HCT116 (cell line): ENCODE data around the gene CSTPP1. TPM values are rescaled to one million over a fixed set of nuclear protein-coding genes. Genes with fewer than 3 reads are reported as not detected.

Experiments used
- ATAC-seq: fragments of 200-7000 bp; cut with Tn5 transposase; 2 replicates; pipeline ENCODE4 v1.9.1; 2020; ENCODE audit warnings: mild to moderate bottlenecking, moderate library complexity
- BruUV-seq: library from RNA; stranded (reverse); fragments of 400-500 nt; replicated peaks from 2 replicates; lab custom pipeline; 2021; lab: Mats Ljungman, UMichigan
- CTCF ChIA-PET: fragments of 300-600 bp; sonication (Branson Sonifier 250); formaldehyde crosslinking; loops from one replicate; lab custom pipeline; 2021; ENCODE audit warnings: antibody characterized with exemption; lab: Charles Lee
- POLR2A ChIA-PET: fragments of 300-600, 350-600 bp; sonication (Branson Sonifier 250); formaldehyde crosslinking; loops from one replicate; lab custom pipeline; 2021; ENCODE audit warnings: antibody characterized with exemption; lab: Charles Lee
- RAD21 ChIA-PET, 2 experiments: fragments of 300-600 bp; sonication (Branson Sonifier 250); formaldehyde crosslinking; loops; one replicate each; lab custom pipeline; 2023; ENCODE audit warnings: low total read pairs in 2 of 2; ENCODE audit not compliant: uncharacterized antibody in 2 of 2, unreplicated experiment in 2 of 2, low non-redundant PET in 1 of 2; lab: Charles Lee
- DNase-seq: peaks from one replicate; pipeline ENCODE4 v3.0.0-alpha.2; 2010; ENCODE audit warnings: low read depth, low spot score
- H2AFZ ChIP-seq: fragments of 200-600 bp; shearing (Covaris generic), sonication (generic); 2 replicates; pipeline ENCODE4 v1.6.1; 2017; ENCODE audit warnings: low read depth, mixed run types, mixed read lengths, antibody characterized with exemption, low read length; ENCODE audit not compliant: poor library complexity, severe bottlenecking
- H3K27ac ChIP-seq: 2 replicates; pipeline ENCODE4 v1.5.1; 2012; ENCODE audit warnings: low read depth, low read length
- H3K27me3 ChIP-seq: fragments of 200-600 bp; sonication (generic); 2 replicates; pipeline ENCODE4 v1.6.1; 2016; ENCODE audit warnings: mixed run types, low read length, mixed read lengths; ENCODE audit not compliant: insufficient read depth
- H3K36me3 ChIP-seq, 2 experiments: fragments of 200-500 bp in 1 of 2; fragments of 200-600 bp in 1 of 2; sonication (Bioruptor generic) in 1 of 2; sonication (generic) in 1 of 2; 2 replicates each; pipeline versions ENCODE4 v1.5.1 to v1.6.1; 2014 to 2016; ENCODE audit warnings: low read length in 2 of 2, inconsistent platforms in 1 of 2, mixed read lengths in 1 of 2, mixed run types in 1 of 2; ENCODE audit not compliant: insufficient read depth in 2 of 2, control insufficient read depth in 1 of 2
- H3K4me1 ChIP-seq, 2 experiments: fragments of 200-600 bp in 1 of 2; sonication (generic) in 1 of 2; 2 replicates each; pipeline versions ENCODE4 v1.5.1 to v1.6.1; 2012 to 2017; ENCODE audit warnings: low read length in 2 of 2, inconsistent platforms in 1 of 2, mild to moderate bottlenecking in 1 of 2, mixed read lengths in 1 of 2, mixed run types in 1 of 2, moderate library complexity in 1 of 2; ENCODE audit not compliant: insufficient read depth in 2 of 2, control insufficient read depth in 1 of 2
- H3K4me2 ChIP-seq: fragments of 200-600 bp; sonication (generic); 2 replicates; pipeline ENCODE4 v1.6.1; 2017; ENCODE audit warnings: mixed run types, low read length, mixed read lengths
- H3K4me3 ChIP-seq, 2 experiments: fragments of 200-600 bp in 1 of 2; sonication (generic) in 1 of 2; replicated peaks in 1 of 2; 2 replicates each; pipeline ENCODE4 v1.5.1; 2011 to 2016; ENCODE audit warnings: low read length in 2 of 2, control low read depth in 1 of 2, low read depth in 1 of 2, mild to moderate bottlenecking in 1 of 2, mixed read lengths in 1 of 2, mixed run types in 1 of 2
- H3K79me2 ChIP-seq: fragments of 200-600 bp; sonication (generic); 2 replicates; pipeline ENCODE4 v1.6.1; 2017; ENCODE audit warnings: mild to moderate bottlenecking, mixed run types, low read length, moderate library complexity, mixed read lengths; ENCODE audit not compliant: insufficient read depth
- H3K9ac ChIP-seq: fragments of 200-600 bp; sonication (generic); 2 replicates; pipeline ENCODE4 v1.6.1; 2016; ENCODE audit warnings: low read length, mixed read lengths
- H3K9me2 ChIP-seq: fragments of 200-600 bp; sonication (generic), shearing (Covaris generic); 2 replicates; pipeline ENCODE4 v1.6.1; 2017; ENCODE audit warnings: mixed run types, mild to moderate bottlenecking, moderate library complexity; ENCODE audit not compliant: insufficient read depth
- H3K9me3 ChIP-seq, 2 experiments: fragments of 200-500 bp in 1 of 2; fragments of 200-600 bp in 1 of 2; sonication (Bioruptor generic) in 1 of 2; sonication (generic) in 1 of 2; 2 replicates each; pipeline ENCODE4 v1.6.1; 2014 to 2017; ENCODE audit warnings: low read length in 2 of 2, mixed read lengths in 2 of 2, inconsistent platforms in 1 of 2, low read depth in 1 of 2, mild to moderate bottlenecking in 1 of 2, mixed run types in 1 of 2, moderate library complexity in 1 of 2; ENCODE audit not compliant: control insufficient read depth in 1 of 2, insufficient read depth in 1 of 2
- H4K20me1 ChIP-seq: fragments of 200-600 bp; sonication (generic), shearing (Covaris generic); 2 replicates; pipeline ENCODE4 v1.6.1; 2017; ENCODE audit warnings: mixed run types, mild to moderate bottlenecking, moderate library complexity; ENCODE audit not compliant: insufficient read depth
- CEBPB ChIP-seq: IDR thresholded peaks from 2 replicates; pipeline ENCODE4 v1.6.1; 2012; ENCODE audit warnings: low read depth
- ELF1 ChIP-seq: IDR thresholded peaks from 2 replicates; pipeline ENCODE4 v1.6.1; 2012; ENCODE audit warnings: low read depth, borderline replicate concordance
- EZH2phosphoT487 ChIP-seq: fragments of 200-600 bp; IDR thresholded peaks from 2 replicates; pipeline ENCODE4 v1.6.1; 2018; ENCODE audit warnings: antibody characterized with exemption, borderline replicate concordance
- POLR2A ChIP-seq: IDR thresholded peaks from 2 replicates; pipeline ENCODE4 v1.7.0; 2011; ENCODE audit warnings: borderline replicate concordance; ENCODE audit not compliant: insufficient read depth, insufficient read length; ENCODE audit errors: extremely low read depth
- POLR2AphosphoS5 ChIP-seq: IDR thresholded peaks from 2 replicates; pipeline ENCODE4 v1.6.1; 2011; ENCODE audit warnings: mild to moderate bottlenecking, low read depth, low read length, moderate library complexity
- SIN3A ChIP-seq: IDR thresholded peaks from 2 replicates; pipeline ENCODE4 v1.6.1; 2012; ENCODE audit warnings: low read depth
- SP1 ChIP-seq: IDR thresholded peaks from 2 replicates; pipeline ENCODE4 v1.6.1; 2012; ENCODE audit warnings: low read depth
- intact Hi-C: fragments of 100-400 bp; cut with micrococcal nuclease; formaldehyde crosslinking; loops from 2 replicates; pipeline ENCODE4 v1.10.0; 2022
- total RNA-seq: library from RNA; stranded (reverse); gene quantifications from one replicate; pipeline ENCODE4 v1.2.1, GENCODE V29; 2021; ENCODE audit not compliant: unreplicated experiment
- TF ChIP-seq, protein P1 (sequence below): IDR thresholded peaks from 2 replicates; pipeline ENCODE4 v1.6.1; 2012
- TF ChIP-seq, protein P2 (sequence below): IDR thresholded peaks from 2 replicates; pipeline ENCODE4 v1.6.1; 2012; ENCODE audit warnings: low read depth
- TF ChIP-seq, protein P3 (sequence below), 3 experiments: fragments of 200-600 bp in 1 of 3; sonication (generic) in 1 of 3; IDR thresholded peaks in 2 of 3; conservative IDR thresholded peaks in 1 of 3; 2 replicates each; pipeline ENCODE4 v1.5.1; 2012 to 2017; ENCODE audit warnings: low read depth in 2 of 3, low read length in 2 of 3, antibody characterized with exemption in 1 of 3, borderline replicate concordance in 1 of 3, control low read depth in 1 of 3, mild to moderate bottlenecking in 1 of 3, mixed read lengths in 1 of 3, mixed run types in 1 of 3, moderate library complexity in 1 of 3; ENCODE audit not compliant: insufficient read depth in 1 of 3

The CSTPP1 gene
- total RNA-seq, 1 experiment from 2014 or later: 24.7 TPM

DNA sequence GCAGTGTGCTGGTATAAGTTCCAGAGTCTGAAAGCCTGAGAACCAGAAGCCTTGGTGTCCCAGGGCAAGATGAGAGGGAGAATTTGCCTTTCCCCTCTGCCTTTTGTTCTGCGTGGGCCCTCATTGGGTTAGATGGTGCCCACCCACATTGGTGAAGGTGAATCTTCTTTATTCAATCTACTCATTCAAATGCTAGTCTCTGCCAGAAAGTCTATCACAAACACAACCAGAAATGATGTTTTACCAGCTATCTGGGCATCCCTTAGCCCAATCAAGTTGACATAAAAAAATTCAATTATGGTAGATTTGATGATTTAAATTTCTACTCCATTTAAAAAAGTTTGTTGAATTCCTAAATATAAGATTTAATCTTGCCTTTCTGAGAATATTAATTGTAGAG is 22.2 kb downstream of the CSTPP1 start:
- BruUV-seq: no TSS peak
- no peaks in the 10 kb centered on the region for H3K36me3 ChIP-seq
- RAD21 ChIA-PET: no interaction called here
- H3K9ac ChIP-seq: no peak overlapping the region
- H4K20me1 ChIP-seq: no peaks in the 10 kb centered on the region
- TF ChIP-seq CEBPB (no peak), SIN3A (no peak), EZH2phosphoT487 (no peak), ELF1 (no peak), SP1 (no peak), POLR2A (no peak), POLR2AphosphoS5 (no peak)
- TF ChIP-seq, protein P1, sequence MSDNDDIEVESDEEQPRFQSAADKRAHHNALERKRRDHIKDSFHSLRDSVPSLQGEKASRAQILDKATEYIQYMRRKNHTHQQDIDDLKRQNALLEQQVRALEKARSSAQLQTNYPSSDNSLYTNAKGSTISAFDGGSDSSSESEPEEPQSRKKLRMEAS: no peak
- TF ChIP-seq, protein P2, sequence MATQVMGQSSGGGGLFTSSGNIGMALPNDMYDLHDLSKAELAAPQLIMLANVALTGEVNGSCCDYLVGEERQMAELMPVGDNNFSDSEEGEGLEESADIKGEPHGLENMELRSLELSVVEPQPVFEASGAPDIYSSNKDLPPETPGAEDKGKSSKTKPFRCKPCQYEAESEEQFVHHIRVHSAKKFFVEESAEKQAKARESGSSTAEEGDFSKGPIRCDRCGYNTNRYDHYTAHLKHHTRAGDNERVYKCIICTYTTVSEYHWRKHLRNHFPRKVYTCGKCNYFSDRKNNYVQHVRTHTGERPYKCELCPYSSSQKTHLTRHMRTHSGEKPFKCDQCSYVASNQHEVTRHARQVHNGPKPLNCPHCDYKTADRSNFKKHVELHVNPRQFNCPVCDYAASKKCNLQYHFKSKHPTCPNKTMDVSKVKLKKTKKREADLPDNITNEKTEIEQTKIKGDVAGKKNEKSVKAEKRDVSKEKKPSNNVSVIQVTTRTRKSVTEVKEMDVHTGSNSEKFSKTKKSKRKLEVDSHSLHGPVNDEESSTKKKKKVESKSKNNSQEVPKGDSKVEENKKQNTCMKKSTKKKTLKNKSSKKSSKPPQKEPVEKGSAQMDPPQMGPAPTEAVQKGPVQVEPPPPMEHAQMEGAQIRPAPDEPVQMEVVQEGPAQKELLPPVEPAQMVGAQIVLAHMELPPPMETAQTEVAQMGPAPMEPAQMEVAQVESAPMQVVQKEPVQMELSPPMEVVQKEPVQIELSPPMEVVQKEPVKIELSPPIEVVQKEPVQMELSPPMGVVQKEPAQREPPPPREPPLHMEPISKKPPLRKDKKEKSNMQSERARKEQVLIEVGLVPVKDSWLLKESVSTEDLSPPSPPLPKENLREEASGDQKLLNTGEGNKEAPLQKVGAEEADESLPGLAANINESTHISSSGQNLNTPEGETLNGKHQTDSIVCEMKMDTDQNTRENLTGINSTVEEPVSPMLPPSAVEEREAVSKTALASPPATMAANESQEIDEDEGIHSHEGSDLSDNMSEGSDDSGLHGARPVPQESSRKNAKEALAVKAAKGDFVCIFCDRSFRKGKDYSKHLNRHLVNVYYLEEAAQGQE: no peak
- TF ChIP-seq, protein P3, sequence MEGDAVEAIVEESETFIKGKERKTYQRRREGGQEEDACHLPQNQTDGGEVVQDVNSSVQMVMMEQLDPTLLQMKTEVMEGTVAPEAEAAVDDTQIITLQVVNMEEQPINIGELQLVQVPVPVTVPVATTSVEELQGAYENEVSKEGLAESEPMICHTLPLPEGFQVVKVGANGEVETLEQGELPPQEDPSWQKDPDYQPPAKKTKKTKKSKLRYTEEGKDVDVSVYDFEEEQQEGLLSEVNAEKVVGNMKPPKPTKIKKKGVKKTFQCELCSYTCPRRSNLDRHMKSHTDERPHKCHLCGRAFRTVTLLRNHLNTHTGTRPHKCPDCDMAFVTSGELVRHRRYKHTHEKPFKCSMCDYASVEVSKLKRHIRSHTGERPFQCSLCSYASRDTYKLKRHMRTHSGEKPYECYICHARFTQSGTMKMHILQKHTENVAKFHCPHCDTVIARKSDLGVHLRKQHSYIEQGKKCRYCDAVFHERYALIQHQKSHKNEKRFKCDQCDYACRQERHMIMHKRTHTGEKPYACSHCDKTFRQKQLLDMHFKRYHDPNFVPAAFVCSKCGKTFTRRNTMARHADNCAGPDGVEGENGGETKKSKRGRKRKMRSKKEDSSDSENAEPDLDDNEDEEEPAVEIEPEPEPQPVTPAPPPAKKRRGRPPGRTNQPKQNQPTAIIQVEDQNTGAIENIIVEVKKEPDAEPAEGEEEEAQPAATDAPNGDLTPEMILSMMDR (IDR thresholded peaks at IDR 0.05 in 2 of 3, conservative IDR thresholded peaks at IDR 0.05 in 1 of 3; ENCODE audit: borderline replicate concordance in 1 of 3, insufficient read depth in 1 of 3, low read depth in 2 of 3, low read length in 2 of 3): no peak
- no peak overlapping the region for H3K4me2 ChIP-seq
- H3K4me1 ChIP-seq: no peaks in the 10 kb centered on the region
- H3K27me3 ChIP-seq: no peaks in the 10 kb centered on the region
- no peaks in the 10 kb centered on the region for H3K9me2 ChIP-seq
- intact Hi-C loops: no loop called here
- no peak overlapping the region for H3K4me3 ChIP-seq
- CTCF ChIA-PET: no interaction called here
- DNase-seq: no peak
- H3K9me3 ChIP-seq: 0 out of 4 replicates have a peak, but pooled peaks cover 0 to 3% of the 10 kb centered on the region in 2 experiments
- H3K79me2 ChIP-seq: no peaks in the 10 kb centered on the region
- no peak overlapping the region for H2AFZ ChIP-seq
- no peak overlapping the region for H3K27ac ChIP-seq
- POLR2A ChIA-PET: no interaction called here
- no peak for ATAC-seq
